Trophoblast cell (in vitro differentiated cells and primary cell): ENCODE measurements around the gene ADAMTS15.

ENCODE experiments used
- DNase-seq, 2 donors: peaks; one replicate each; pipeline ENCODE4 v3.0.0-alpha.2; 2016
- H2AFZ ChIP-seq: 2 replicates; pipeline ENCODE4 v1.6.1; 2013; ENCODE audit warnings: low read length, moderate library complexity, mild to moderate bottlenecking; ENCODE audit not compliant: insufficient read depth, poor library complexity
- H2AK5ac ChIP-seq: 2 replicates; pipeline ENCODE4 v1.6.1; 2013; ENCODE audit warnings: mild to moderate bottlenecking, low read length
- H2BK120ac ChIP-seq: 2 replicates; pipeline ENCODE4 v1.6.1; 2013; ENCODE audit warnings: low read length, mild to moderate bottlenecking, moderate library complexity; ENCODE audit not compliant: insufficient read depth, poor library complexity
- H2BK12ac ChIP-seq: 2 replicates; pipeline ENCODE4 v1.6.1; 2013; ENCODE audit warnings: mild to moderate bottlenecking, low read length, moderate library complexity
- H2BK5ac ChIP-seq: 2 replicates; pipeline ENCODE4 v1.6.1; 2013; ENCODE audit warnings: low read length, low read depth, moderate library complexity, mild to moderate bottlenecking; ENCODE audit not compliant: poor library complexity
- H3K14ac ChIP-seq: 2 replicates; pipeline ENCODE4 v1.6.1; 2013; ENCODE audit warnings: mild to moderate bottlenecking, low read length
- H3K18ac ChIP-seq: 2 replicates; pipeline ENCODE4 v1.6.1; 2013; ENCODE audit warnings: mild to moderate bottlenecking, low read length
- H3K23ac ChIP-seq: 2 replicates; pipeline ENCODE4 v1.6.1; 2013; ENCODE audit warnings: low read length
- H3K27ac ChIP-seq: 2 replicates; pipeline ENCODE4 v1.5.1; 2013; ENCODE audit warnings: low read depth, mild to moderate bottlenecking, inconsistent platforms, low read length, moderate library complexity
- H3K27me3 ChIP-seq: 2 replicates; pipeline ENCODE4 v1.6.1; 2013; ENCODE audit warnings: inconsistent platforms, mild to moderate bottlenecking, low read length, moderate library complexity; ENCODE audit not compliant: insufficient read depth
- H3K36me3 ChIP-seq, 2 experiments: 1 replicate in 1 of 2; 2 replicates in 1 of 2; pipeline ENCODE4 v1.6.1; 2013; ENCODE audit warnings: low read length in 2 of 2, mild to moderate bottlenecking in 2 of 2, moderate library complexity in 1 of 2; ENCODE audit not compliant: insufficient read depth in 2 of 2, control insufficient read depth in 1 of 2
- H3K4ac ChIP-seq: 2 replicates; pipeline ENCODE4 v1.6.1; 2013; ENCODE audit warnings: low read depth, mild to moderate bottlenecking, low read length, moderate library complexity
- H3K4me1 ChIP-seq, 2 experiments: 1 replicate in 1 of 2; 2 replicates in 1 of 2; pipeline ENCODE4 v1.6.1; 2013; ENCODE audit warnings: low read length in 2 of 2, mild to moderate bottlenecking in 2 of 2, moderate library complexity in 1 of 2; ENCODE audit not compliant: insufficient read depth in 2 of 2, control insufficient read depth in 1 of 2
- H3K4me2 ChIP-seq: 2 replicates; pipeline ENCODE4 v1.6.1; 2013; ENCODE audit warnings: inconsistent platforms, mild to moderate bottlenecking, low read length, moderate library complexity
- H3K4me3 ChIP-seq: 2 replicates; pipeline ENCODE4 v1.5.1; 2013; ENCODE audit warnings: mild to moderate bottlenecking, low read depth, low read length, inconsistent platforms
- H3K79me1 ChIP-seq: one replicate; pipeline ENCODE4 v1.6.1; 2013; ENCODE audit warnings: low read length
- H3K79me2 ChIP-seq: 2 replicates; pipeline ENCODE4 v1.6.1; 2013; ENCODE audit warnings: low read length, mild to moderate bottlenecking; ENCODE audit not compliant: control insufficient read depth, insufficient read depth, poor library complexity
- H3K9ac ChIP-seq: 2 replicates; pipeline ENCODE4 v1.6.1; 2013; ENCODE audit warnings: mild to moderate bottlenecking, low read length
- H3K9me3 ChIP-seq: 2 replicates; pipeline ENCODE4 v1.6.1; 2013; ENCODE audit warnings: low read depth, mild to moderate bottlenecking, control low read depth, inconsistent platforms, low read length; ENCODE audit not compliant: insufficient read depth
- H4K12ac ChIP-seq: 2 replicates; pipeline ENCODE4 v1.6.1; 2013; ENCODE audit warnings: low read depth, mild to moderate bottlenecking, low read length, moderate library complexity
- H4K8ac ChIP-seq: 2 replicates; pipeline ENCODE4 v1.6.1; 2013; ENCODE audit warnings: low read depth, mild to moderate bottlenecking, low read length, moderate library complexity
- H4K91ac ChIP-seq: one replicate; pipeline ENCODE4 v1.6.1; 2013; ENCODE audit warnings: low read depth, mild to moderate bottlenecking, low read length, moderate library complexity
- WGBS: extraction: QIAGEN DNeasy Blood & Tissue Kit; methylation state at CpG from one replicate; pipeline ENCODE4 v1.1.7; 2013; ENCODE audit warnings: missing lambda C conversion rate; ENCODE audit not compliant: insufficient read length, insufficient coverage; ENCODE audit errors: extremely low coverage; 5-methylcytosine and 5-hydroxymethylcytosine counted together

The ADAMTS15 gene

GRCh38 chr11:130422251-130422995, 26.0 kb upstream of the ADAMTS15 start:
- Histone ChIP-seq H4K91ac (no peak overlapping the region), H3K4me1 (peaks cover 0 to 1% of the 10 kb centered on the region in 2 experiments), H4K8ac (no peak overlapping the region), H3K27me3 (peaks cover 12% of the 10 kb centered on the region), H3K4me2 (no peak overlapping the region), H2BK12ac (no peak overlapping the region), H3K4ac (no peak overlapping the region), H3K79me2 (no peaks in the 10 kb centered on the region), H3K36me3 (no peaks in the 10 kb centered on the region), H2AFZ (no peak overlapping the region), H3K4me3 (no peak overlapping the region), H2BK120ac (no peak overlapping the region), H3K9me3 (peaks cover 2% of the 10 kb centered on the region), H3K9ac (no peak overlapping the region), H2BK5ac (no peak overlapping the region), H3K79me1 (no peaks in the 10 kb centered on the region), H3K27ac (no peak overlapping the region), H3K18ac (no peak overlapping the region), H4K12ac (no peak overlapping the region), H3K23ac (no peak overlapping the region), H3K14ac (no peak overlapping the region), H2AK5ac (no peak overlapping the region)
- no peak for DNase-seq
- no CpG with 5 or more reads among the region's 22 CpGs for WGBS

GRCh38 chr11:130423541-130424142, 24.8 kb upstream of the ADAMTS15 start:
- Histone ChIP-seq H4K12ac (no peak overlapping the region), H3K4ac (no peak overlapping the region)
- WGBS, result no CpG with 5 or more reads among the region's 16 CpGs

GRCh38 chr11:130424613-130425140, 23.8 kb upstream of the ADAMTS15 start:
- Histone ChIP-seq H3K4me1 (peaks cover 0 to 8% of the 10 kb centered on the region in 2 experiments), H4K8ac (no peak overlapping the region), H3K4ac (no peak overlapping the region), H3K9me3 (peaks cover 4% of the 10 kb centered on the region), H2BK5ac (no peak overlapping the region), H2AK5ac (no peak overlapping the region), H3K79me2 (no peaks in the 10 kb centered on the region), H4K91ac (no peak overlapping the region), H3K27ac (no peak overlapping the region), H2BK120ac (no peak overlapping the region), H3K14ac (no peak overlapping the region), H2BK12ac (no peak overlapping the region), H3K18ac (no peak overlapping the region), H3K36me3 (no peaks in the 10 kb centered on the region), H3K4me3 (no peak overlapping the region), H2AFZ (no peak overlapping the region), H3K27me3 (peaks cover 35% of the 10 kb centered on the region), H3K23ac (no peak overlapping the region), H3K9ac (no peak overlapping the region), H3K4me2 (no peak overlapping the region), H4K12ac (no peak overlapping the region), H3K79me1 (no peaks in the 10 kb centered on the region)
- WGBS, result no CpG with 5 or more reads among the region's 14 CpGs
- DNase-seq, result no peak

More at GRCh38 chr11:130423541-130424142, 24.8 kb upstream of the ADAMTS15 start:
- H3K4me3 ChIP-seq, result no peak overlapping the region
- no peak overlapping the region for H3K14ac ChIP-seq
- H3K9ac ChIP-seq, result no peak overlapping the region
- H3K27me3 ChIP-seq, result peaks cover 25% of the 10 kb centered on the region
- no peaks in the 10 kb centered on the region for H3K79me2 ChIP-seq
- peaks cover 3% of the 10 kb centered on the region for H3K9me3 ChIP-seq
- H3K18ac ChIP-seq, result no peak overlapping the region
- no peak for DNase-seq
- H2BK5ac ChIP-seq, result no peak overlapping the region
- H3K27ac ChIP-seq, result no peak overlapping the region
- no peak overlapping the region for H3K4me2 ChIP-seq
- no peak overlapping the region for H4K8ac ChIP-seq
- H4K91ac ChIP-seq, result no peak overlapping the region
- H2AK5ac ChIP-seq, result no peak overlapping the region
- H2AFZ ChIP-seq, result no peak overlapping the region
- no peaks in the 10 kb centered on the region for H3K79me1 ChIP-seq
- no peak overlapping the region for H2BK12ac ChIP-seq
- H2BK120ac ChIP-seq, result no peak overlapping the region
- peaks cover 0 to 8% of the 10 kb centered on the region in 2 experiments for H3K4me1 ChIP-seq
- no peaks in the 10 kb centered on the region for H3K36me3 ChIP-seq
- no peak overlapping the region for H3K23ac ChIP-seq

- Histone ChIP-seq H2BK5ac (no peak overlapping the region), H2BK12ac (no peak overlapping the region), H3K36me3 (no peaks in the 10 kb centered on the region), H3K4ac (no peak overlapping the region), H3K4me3 (no peak overlapping the region), H2AFZ (no peak overlapping the region), H3K14ac (no peak overlapping the region), H2AK5ac (no peak overlapping the region), H2BK120ac (no peak overlapping the region), H3K9ac (no peak overlapping the region), H3K18ac (no peak overlapping the region), H3K9me3 (peaks cover 5% of the 10 kb centered on the region), H3K23ac (no peak overlapping the region), H3K79me2 (no peaks in the 10 kb centered on the region), H3K79me1 (no peaks in the 10 kb centered on the region), H4K8ac (no peak overlapping the region), H3K27me3 (peaks cover 40% of the 10 kb centered on the region), H4K91ac (no peak overlapping the region), H3K4me1 (peaks cover 0 to 8% of the 10 kb centered on the region in 2 experiments), H3K4me2 (no peak overlapping the region), H4K12ac (no peak overlapping the region), H3K27ac (no peak overlapping the region)
- peak; percentile 17 to 58 for DNase-seq
- WGBS, result no CpG with 5 or more reads among the region's 8 CpGs
Observed at GRCh38 chr11:130425156-130425555, 23.3 kb upstream of the ADAMTS15 start.
